Measurements from ENCODE around the gene NHLRC4.

DNA sequence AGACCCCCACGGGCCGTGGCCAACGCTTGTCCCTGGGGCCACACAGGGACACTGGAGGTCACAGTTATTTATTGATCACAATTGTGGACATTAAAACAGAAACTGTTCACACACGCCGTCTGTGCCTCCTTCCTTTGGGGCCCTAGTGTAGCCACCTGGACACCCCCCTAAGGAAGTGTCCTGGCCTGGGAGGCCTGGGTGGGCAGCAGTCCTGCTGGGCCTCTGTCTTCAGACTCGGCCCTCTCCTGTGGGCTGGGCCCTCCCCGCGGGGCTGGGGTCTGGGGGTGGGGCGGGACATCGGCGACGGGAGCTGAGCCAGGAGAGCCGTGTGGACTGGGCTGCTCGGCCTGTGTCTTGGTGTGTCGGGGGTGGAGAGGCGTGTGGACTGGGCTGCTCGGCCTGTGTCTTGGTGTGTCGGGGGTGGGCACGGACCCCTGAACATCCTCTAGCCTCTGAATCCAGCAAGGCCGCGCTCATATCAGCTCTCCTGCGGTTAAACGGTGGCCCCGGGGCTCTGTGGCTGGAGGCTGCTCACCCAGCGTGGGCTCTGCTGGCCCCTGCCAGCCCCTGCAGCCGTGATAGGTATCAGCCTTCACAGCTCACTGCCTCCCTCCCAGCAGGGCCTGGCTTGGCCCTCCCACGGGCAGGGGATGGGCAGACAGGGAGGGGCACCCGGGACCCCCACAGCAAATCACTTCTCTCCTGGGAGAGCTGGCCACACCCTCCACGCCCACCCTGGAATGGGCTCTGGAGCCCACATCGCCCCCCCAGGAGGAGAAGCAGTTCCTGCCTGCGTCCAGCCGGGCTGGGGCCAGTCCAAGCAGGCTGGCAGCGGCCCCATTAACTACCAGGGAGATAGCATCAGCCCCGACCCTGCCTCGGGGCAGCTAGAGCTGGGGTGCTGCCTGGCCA is 1.1 kb upstream of the NHLRC4 start:
- no peak for TF ChIP-seq EZH2 (conservative IDR thresholded peaks at IDR 0.05; ENCODE audit: low read depth, low read length)
- no peak for TF ChIP-seq POLR2AphosphoS2 (IDR thresholded peaks at IDR 0.05; ENCODE audit: low read depth, low read length)
- TF ChIP-seq POLR2AphosphoS5 (IDR thresholded peaks at IDR 0.05; ENCODE audit: low read depth, low read length): no peak
- no peak for TF ChIP-seq ZNF629 (CRISPR knock-in tag; conservative IDR thresholded peaks at IDR 0.05)
- no peak for TF ChIP-seq IRF9 (CRISPR knock-in tag; IDR thresholded peaks at IDR 0.05; ENCODE audit: borderline replicate concordance)
- no peak for TF ChIP-seq ZZZ3 (CRISPR knock-in tag; IDR thresholded peaks at IDR 0.05; ENCODE audit: borderline replicate concordance)
- TF ChIP-seq, protein P1, sequence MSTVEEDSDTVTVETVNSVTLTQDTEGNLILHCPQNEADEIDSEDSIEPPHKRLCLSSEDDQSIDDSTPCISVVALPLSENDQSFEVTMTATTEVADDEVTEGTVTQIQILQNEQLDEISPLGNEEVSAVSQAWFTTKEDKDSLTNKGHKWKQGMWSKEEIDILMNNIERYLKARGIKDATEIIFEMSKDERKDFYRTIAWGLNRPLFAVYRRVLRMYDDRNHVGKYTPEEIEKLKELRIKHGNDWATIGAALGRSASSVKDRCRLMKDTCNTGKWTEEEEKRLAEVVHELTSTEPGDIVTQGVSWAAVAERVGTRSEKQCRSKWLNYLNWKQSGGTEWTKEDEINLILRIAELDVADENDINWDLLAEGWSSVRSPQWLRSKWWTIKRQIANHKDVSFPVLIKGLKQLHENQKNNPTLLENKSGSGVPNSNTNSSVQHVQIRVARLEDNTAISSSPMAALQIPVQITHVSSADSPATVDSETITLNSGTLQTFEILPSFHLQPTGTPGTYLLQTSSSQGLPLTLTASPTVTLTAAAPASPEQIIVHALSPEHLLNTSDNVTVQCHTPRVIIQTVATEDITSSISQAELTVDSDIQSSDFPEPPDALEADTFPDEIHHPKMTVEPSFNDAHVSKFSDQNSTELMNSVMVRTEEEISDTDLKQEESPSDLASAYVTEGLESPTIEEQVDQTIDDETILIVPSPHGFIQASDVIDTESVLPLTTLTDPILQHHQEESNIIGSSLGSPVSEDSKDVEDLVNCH (CRISPR knock-in tag; IDR thresholded peaks at IDR 0.05): no peak
- TF ChIP-seq ARID2 (CRISPR knock-in tag; IDR thresholded peaks at IDR 0.05; ENCODE audit: borderline replicate concordance): no peak
- no peak for TF ChIP-seq ZFP37 (CRISPR knock-in tag; IDR thresholded peaks at IDR 0.05; ENCODE audit: borderline replicate concordance)
- no peak for TF ChIP-seq SPEN (CRISPR knock-in tag; IDR thresholded peaks at IDR 0.05; ENCODE audit: low read depth)
